K562 (cell line): Measurements from ENCODE around the gene HFE. TPM values are rescaled to one million over a fixed set of nuclear protein-coding genes. Genes with fewer than 3 reads are reported as not detected.
A peak's percentile ranks its signal among the peaks of the same experiment; 100 is the strongest.

Experiments
- ATF7 ChIP-seq: fragments of 450-650 bp; IDR thresholded peaks from 2 replicates; pipeline ENCODE4 v1.7.1; 2014; ENCODE audit warnings: mild to moderate bottlenecking, moderate library complexity
- MTA3 ChIP-seq: fragments of 450-650 bp; formaldehyde crosslinking; IDR thresholded peaks from 2 replicates; pipeline ENCODE4 v1.6.1; 2017; ENCODE audit warnings: mild to moderate bottlenecking, borderline replicate concordance
- RBM14 ChIP-seq: fragments of 200-400 bp; formaldehyde crosslinking; IDR thresholded peaks from 2 replicates; pipeline ENCODE4 v1.6.1; 2018; ENCODE audit warnings: low read depth, mild to moderate bottlenecking, low read length, moderate library complexity, borderline replicate concordance; ENCODE audit not compliant: insufficient read depth
- SAFB ChIP-seq: fragments of 200-400 bp; formaldehyde crosslinking; IDR thresholded peaks from 2 replicates; pipeline ENCODE4 v1.6.1; 2017; ENCODE audit warnings: low read depth, low read length, borderline replicate concordance
- STAT5A ChIP-seq: IDR thresholded peaks from 2 replicates; pipeline ENCODE4 v1.6.1; 2012; ENCODE audit warnings: low read length, inconsistent platforms, borderline replicate concordance
- ZFX ChIP-seq: sonication (generic); formaldehyde crosslinking; IDR thresholded peaks from 2 replicates; pipeline ENCODE4 v1.8.0; 2022; ENCODE audit warnings: mild to moderate bottlenecking, missing genetic modification reagents, moderate library complexity
- ZNF584 ChIP-seq: fragments of 200-800 bp; sonication (Bioruptor generic); IDR thresholded peaks from 2 replicates; pipeline ENCODE4 v1.6.1; 2016; ENCODE audit warnings: low read depth, mild to moderate bottlenecking, missing genetic modification characterization, missing compliant biosample characterization
- ZNF668 ChIP-seq: fragments of 250-450 bp; sonication (Bioruptor Pico); IDR thresholded peaks from 2 replicates; pipeline ENCODE4 v1.8.0; 2022; ENCODE audit warnings: mild to moderate bottlenecking, inconsistent platforms
- polyA plus RNA-seq, 8 experiments: library from polyadenylated mRNA; depleted of rRNA in 4 of 8; stranded (reverse) in 5 of 8; unstranded in 3 of 8; fragments of >200 nt; fragmentation: Nextera tagmentation in 2 of 8; fragmentation: Illumina TruSeq in 1 of 8; extraction: Ambion mirVana in 2 of 8; extraction: Trizol in 1 of 8; gene quantifications; 2 replicates each; pipeline versions ENCODE4 v1.2.1 to v1.2.3, GENCODE V29; 2011 to 2014; ENCODE audit warnings: inconsistent platforms in 1 of 8, missing spikeins in 1 of 8
- total RNA-seq, 7 experiments: library from RNA; depleted of rRNA in 6 of 7; stranded (reverse); fragments of >200 nt in 6 of 7; fragmentation: Illumina TruSeq in 2 of 7; extraction: Trizol in 2 of 7; gene quantifications; 2 replicates each; pipeline versions ENCODE4 v1.2.1 to v1.2.3, GENCODE V29; 2011 to 2021; ENCODE audit warnings: low replicate concordance in 1 of 7
- TF ChIP-seq, protein P1 (sequence below): fragments of 200-800 bp; sonication (Bioruptor generic); IDR thresholded peaks from 2 replicates; pipeline ENCODE4 v1.6.1; 2016; ENCODE audit warnings: missing genetic modification characterization, missing compliant biosample characterization
- TF ChIP-seq, protein P2 (sequence below), 3 experiments: IDR thresholded peaks in 2 of 3; conservative IDR thresholded peaks in 1 of 3; 2 replicates each; pipeline ENCODE4 v1.5.1; 2011 to 2012; ENCODE audit warnings: low read length in 3 of 3, mild to moderate bottlenecking in 3 of 3, control low read depth in 2 of 3, improper control_type of control experiment in 1 of 3, inconsistent platforms in 1 of 3, low read depth in 1 of 3, mixed read lengths in 1 of 3, moderate library complexity in 1 of 3; ENCODE audit not compliant: insufficient read depth in 2 of 3
- TF ChIP-seq, protein P3 (sequence below): fragments of 250-450 bp; sonication (Bioruptor Pico); IDR thresholded peaks from 2 replicates; pipeline ENCODE4 v1.8.0; 2021; ENCODE audit warnings: moderate library complexity, mild to moderate bottlenecking, inconsistent platforms
- TF ChIP-seq, protein P4 (sequence below): fragments of 450-650 bp; IDR thresholded peaks from 2 replicates; pipeline ENCODE4 v1.6.1; 2016; ENCODE audit warnings: missing biosample characterization, missing genetic modification characterization
- TF ChIP-seq, protein P5 (sequence below), 3 experiments: fragments of 200-800 bp in 1 of 3; fragments of 250-450 bp in 1 of 3; fragments of 450-650 bp in 1 of 3; sonication (Bioruptor Pico) in 1 of 3; sonication (Bioruptor generic) in 1 of 3; formaldehyde crosslinking in 1 of 3; IDR thresholded peaks; 2 replicates each; pipeline versions ENCODE4 v1.6.1 to v1.8.0; 2016 to 2022; ENCODE audit warnings: mild to moderate bottlenecking in 2 of 3, missing genetic modification characterization in 2 of 3, missing compliant biosample characterization in 1 of 3, moderate library complexity in 1 of 3

The HFE gene
- total and polyA plus RNA-seq, 9 of the 15 experiments (the other 6 are each of a cell fraction or from before 2014, with no cell fraction given), result 0.14 to 1.2 (median 0.76) TPM

DNA sequence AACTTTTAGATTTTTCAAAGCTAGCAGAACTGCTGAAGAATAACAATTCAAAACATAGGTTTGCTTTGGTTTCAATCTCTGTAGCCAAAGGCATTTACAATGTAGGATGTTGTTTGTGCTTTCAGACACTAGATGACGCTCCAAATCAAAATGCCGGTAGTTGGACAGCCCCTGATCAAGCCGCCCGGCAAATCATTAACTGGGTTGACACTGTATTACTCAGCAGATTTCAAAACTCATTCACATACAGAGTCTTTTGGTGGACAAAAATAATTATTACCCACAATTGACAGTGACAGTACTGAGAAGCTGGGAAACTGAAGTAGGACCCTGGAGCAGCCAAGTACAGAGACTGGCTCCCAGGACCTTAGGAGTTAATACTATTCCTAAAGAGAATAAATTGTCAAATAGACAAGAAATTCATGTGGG lies 21.3 kb upstream of the HFE start (continued):
- TF ChIP-seq, protein P1, sequence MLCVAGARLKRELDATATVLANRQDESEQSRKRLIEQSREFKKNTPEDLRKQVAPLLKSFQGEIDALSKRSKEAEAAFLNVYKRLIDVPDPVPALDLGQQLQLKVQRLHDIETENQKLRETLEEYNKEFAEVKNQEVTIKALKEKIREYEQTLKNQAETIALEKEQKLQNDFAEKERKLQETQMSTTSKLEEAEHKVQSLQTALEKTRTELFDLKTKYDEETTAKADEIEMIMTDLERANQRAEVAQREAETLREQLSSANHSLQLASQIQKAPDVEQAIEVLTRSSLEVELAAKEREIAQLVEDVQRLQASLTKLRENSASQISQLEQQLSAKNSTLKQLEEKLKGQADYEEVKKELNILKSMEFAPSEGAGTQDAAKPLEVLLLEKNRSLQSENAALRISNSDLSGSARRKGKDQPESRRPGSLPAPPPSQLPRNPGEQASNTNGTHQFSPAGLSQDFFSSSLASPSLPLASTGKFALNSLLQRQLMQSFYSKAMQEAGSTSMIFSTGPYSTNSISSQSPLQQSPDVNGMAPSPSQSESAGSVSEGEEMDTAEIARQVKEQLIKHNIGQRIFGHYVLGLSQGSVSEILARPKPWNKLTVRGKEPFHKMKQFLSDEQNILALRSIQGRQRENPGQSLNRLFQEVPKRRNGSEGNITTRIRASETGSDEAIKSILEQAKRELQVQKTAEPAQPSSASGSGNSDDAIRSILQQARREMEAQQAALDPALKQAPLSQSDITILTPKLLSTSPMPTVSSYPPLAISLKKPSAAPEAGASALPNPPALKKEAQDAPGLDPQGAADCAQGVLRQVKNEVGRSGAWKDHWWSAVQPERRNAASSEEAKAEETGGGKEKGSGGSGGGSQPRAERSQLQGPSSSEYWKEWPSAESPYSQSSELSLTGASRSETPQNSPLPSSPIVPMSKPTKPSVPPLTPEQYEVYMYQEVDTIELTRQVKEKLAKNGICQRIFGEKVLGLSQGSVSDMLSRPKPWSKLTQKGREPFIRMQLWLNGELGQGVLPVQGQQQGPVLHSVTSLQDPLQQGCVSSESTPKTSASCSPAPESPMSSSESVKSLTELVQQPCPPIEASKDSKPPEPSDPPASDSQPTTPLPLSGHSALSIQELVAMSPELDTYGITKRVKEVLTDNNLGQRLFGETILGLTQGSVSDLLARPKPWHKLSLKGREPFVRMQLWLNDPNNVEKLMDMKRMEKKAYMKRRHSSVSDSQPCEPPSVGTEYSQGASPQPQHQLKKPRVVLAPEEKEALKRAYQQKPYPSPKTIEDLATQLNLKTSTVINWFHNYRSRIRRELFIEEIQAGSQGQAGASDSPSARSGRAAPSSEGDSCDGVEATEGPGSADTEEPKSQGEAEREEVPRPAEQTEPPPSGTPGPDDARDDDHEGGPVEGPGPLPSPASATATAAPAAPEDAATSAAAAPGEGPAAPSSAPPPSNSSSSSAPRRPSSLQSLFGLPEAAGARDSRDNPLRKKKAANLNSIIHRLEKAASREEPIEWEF (CRISPR knock-in tag), result no peak
- TF ChIP-seq, protein P2, sequence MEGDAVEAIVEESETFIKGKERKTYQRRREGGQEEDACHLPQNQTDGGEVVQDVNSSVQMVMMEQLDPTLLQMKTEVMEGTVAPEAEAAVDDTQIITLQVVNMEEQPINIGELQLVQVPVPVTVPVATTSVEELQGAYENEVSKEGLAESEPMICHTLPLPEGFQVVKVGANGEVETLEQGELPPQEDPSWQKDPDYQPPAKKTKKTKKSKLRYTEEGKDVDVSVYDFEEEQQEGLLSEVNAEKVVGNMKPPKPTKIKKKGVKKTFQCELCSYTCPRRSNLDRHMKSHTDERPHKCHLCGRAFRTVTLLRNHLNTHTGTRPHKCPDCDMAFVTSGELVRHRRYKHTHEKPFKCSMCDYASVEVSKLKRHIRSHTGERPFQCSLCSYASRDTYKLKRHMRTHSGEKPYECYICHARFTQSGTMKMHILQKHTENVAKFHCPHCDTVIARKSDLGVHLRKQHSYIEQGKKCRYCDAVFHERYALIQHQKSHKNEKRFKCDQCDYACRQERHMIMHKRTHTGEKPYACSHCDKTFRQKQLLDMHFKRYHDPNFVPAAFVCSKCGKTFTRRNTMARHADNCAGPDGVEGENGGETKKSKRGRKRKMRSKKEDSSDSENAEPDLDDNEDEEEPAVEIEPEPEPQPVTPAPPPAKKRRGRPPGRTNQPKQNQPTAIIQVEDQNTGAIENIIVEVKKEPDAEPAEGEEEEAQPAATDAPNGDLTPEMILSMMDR (IDR thresholded peaks at IDR 0.05 in 2 of 3, conservative IDR thresholded peaks at IDR 0.05 in 1 of 3; ENCODE audit: insufficient read depth in 2 of 3, low read depth in 1 of 3, low read length in 3 of 3), result peak; percentile 89 to 98 (median 93)
- TF ChIP-seq, protein P3, sequence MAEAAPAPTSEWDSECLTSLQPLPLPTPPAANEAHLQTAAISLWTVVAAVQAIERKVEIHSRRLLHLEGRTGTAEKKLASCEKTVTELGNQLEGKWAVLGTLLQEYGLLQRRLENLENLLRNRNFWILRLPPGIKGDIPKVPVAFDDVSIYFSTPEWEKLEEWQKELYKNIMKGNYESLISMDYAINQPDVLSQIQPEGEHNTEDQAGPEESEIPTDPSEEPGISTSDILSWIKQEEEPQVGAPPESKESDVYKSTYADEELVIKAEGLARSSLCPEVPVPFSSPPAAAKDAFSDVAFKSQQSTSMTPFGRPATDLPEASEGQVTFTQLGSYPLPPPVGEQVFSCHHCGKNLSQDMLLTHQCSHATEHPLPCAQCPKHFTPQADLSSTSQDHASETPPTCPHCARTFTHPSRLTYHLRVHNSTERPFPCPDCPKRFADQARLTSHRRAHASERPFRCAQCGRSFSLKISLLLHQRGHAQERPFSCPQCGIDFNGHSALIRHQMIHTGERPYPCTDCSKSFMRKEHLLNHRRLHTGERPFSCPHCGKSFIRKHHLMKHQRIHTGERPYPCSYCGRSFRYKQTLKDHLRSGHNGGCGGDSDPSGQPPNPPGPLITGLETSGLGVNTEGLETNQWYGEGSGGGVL (CRISPR knock-in tag), result no peak
- TF ChIP-seq, protein P4, sequence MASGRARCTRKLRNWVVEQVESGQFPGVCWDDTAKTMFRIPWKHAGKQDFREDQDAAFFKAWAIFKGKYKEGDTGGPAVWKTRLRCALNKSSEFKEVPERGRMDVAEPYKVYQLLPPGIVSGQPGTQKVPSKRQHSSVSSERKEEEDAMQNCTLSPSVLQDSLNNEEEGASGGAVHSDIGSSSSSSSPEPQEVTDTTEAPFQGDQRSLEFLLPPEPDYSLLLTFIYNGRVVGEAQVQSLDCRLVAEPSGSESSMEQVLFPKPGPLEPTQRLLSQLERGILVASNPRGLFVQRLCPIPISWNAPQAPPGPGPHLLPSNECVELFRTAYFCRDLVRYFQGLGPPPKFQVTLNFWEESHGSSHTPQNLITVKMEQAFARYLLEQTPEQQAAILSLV (tag), result no peak
- TF ChIP-seq STAT5A (no peak), SAFB (no peak), MTA3 (no peak), RBM14 (no peak), ZNF584 (CRISPR knock-in tag) (no peak), ATF7 (peak; percentile 26; the same call in 1 of the 2 replicates), ZNF668 (no peak), ZFX (CRISPR knock-in tag) (no peak)
- TF ChIP-seq, protein P5, sequence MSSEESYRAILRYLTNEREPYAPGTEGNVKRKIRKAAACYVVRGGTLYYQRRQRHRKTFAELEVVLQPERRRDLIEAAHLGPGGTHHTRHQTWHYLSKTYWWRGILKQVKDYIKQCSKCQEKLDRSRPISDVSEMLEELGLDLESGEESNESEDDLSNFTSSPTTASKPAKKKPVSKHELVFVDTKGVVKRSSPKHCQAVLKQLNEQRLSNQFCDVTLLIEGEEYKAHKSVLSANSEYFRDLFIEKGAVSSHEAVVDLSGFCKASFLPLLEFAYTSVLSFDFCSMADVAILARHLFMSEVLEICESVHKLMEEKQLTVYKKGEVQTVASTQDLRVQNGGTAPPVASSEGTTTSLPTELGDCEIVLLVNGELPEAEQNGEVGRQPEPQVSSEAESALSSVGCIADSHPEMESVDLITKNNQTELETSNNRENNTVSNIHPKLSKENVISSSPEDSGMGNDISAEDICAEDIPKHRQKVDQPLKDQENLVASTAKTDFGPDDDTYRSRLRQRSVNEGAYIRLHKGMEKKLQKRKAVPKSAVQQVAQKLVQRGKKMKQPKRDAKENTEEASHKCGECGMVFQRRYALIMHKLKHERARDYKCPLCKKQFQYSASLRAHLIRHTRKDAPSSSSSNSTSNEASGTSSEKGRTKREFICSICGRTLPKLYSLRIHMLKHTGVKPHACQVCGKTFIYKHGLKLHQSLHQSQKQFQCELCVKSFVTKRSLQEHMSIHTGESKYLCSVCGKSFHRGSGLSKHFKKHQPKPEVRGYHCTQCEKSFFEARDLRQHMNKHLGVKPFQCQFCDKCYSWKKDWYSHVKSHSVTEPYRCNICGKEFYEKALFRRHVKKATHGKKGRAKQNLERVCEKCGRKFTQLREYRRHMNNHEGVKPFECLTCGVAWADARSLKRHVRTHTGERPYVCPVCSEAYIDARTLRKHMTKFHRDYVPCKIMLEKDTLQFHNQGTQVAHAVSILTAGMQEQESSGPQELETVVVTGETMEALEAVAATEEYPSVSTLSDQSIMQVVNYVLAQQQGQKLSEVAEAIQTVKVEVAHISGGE (CRISPR knock-in tag; IDR thresholded peaks at IDR 0.05), result no peak
